Measurements from ENCODE around the gene MBD5.

DNA sequence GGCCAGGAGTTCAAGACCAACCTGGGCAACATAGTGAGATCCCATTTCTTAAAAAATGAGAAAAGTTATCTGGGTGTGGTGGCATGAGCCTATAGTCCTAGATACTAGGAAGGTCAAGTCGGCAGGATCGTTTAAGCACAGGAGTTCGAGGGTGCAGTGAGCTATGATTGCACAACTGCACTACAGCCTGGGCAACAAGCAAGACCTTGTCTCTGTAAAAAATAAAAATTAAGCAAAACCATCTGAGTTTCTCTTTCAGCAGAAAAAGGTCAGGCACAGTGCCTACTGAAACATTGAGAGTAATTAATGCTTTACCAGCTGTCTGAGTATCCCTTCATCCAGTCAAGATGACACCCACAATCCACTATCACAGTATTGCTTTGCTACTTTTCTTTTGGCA is 258.3 kb downstream of the MBD5 start:
- no peak for TF ChIP-seq ZNF274 (IDR thresholded peaks at IDR 0.05; ENCODE audit: low read depth, low read length)
- no peak for TF ChIP-seq YY1 (IDR thresholded peaks at IDR 0.05; ENCODE audit: insufficient read depth, insufficient read length)

All from NT2/D1 (cell line).